GM12891 (cell line): ENCODE measurements around the gene RNU6-1.

Experiments
- DNase-seq: peaks from one replicate; pipeline ENCODE4 v3.0.0; 2011; ENCODE audit warnings: low spot score; ENCODE audit not compliant: insufficient read length
- FAIRE-seq: peaks from 2 replicates; lab custom pipeline; 2011; peaks lifted over from hg19 to GRCh38; lab: Jason Lieb, UNC
- PAX5 ChIP-seq: IDR thresholded peaks from 2 replicates; pipeline ENCODE4 v1.6.1; 2011; ENCODE audit warnings: low read length, moderate library complexity, mild to moderate bottlenecking; ENCODE audit not compliant: insufficient read depth, severe bottlenecking
- POLR2A ChIP-seq: IDR thresholded peaks from 2 replicates; pipeline ENCODE4 v1.6.1; 2011; ENCODE audit warnings: low read depth, low read length, control low read depth
- POLR2AphosphoS5 ChIP-seq: IDR thresholded peaks from 2 replicates; pipeline ENCODE4 v1.6.1; 2011; ENCODE audit warnings: low read depth, low read length, control low read depth
- POU2F2 ChIP-seq: IDR thresholded peaks from 2 replicates; pipeline ENCODE4 v1.6.1; 2011; ENCODE audit warnings: low read depth, mild to moderate bottlenecking, control low read depth, low read length, moderate library complexity
- SPI1 ChIP-seq: IDR thresholded peaks from 2 replicates; pipeline ENCODE4 v1.6.1; 2011; ENCODE audit warnings: low read depth, low read length, control low read depth
- TAF1 ChIP-seq: IDR thresholded peaks from 2 replicates; pipeline ENCODE4 v1.6.1; 2011; ENCODE audit warnings: low read depth, low read length, control low read depth

The RNU6-1 gene

GRCh38 chr15:67805666-67806516, 34.0 kb downstream of the RNU6-1 start:
- DNase-seq (no peak), FAIRE-seq (no peak)
- no peak for TF ChIP-seq PAX5
- no peak for TF ChIP-seq POLR2AphosphoS5
- TF ChIP-seq TAF1, result no peak
- no peak for TF ChIP-seq POU2F2
- TF ChIP-seq SPI1, result no peak
- TF ChIP-seq POLR2A, result no peak

- DNase-seq, result no peak
- no peak for FAIRE-seq
- TF ChIP-seq POU2F2, result no peak
- TF ChIP-seq SPI1, result no peak
- TF ChIP-seq POLR2AphosphoS5, result no peak
- no peak for TF ChIP-seq POLR2A
- no peak for TF ChIP-seq PAX5
- no peak for TF ChIP-seq TAF1
These were observed 34.7 kb downstream of the RNU6-1 start for GRCh38 chr15:67805008-67805665.

- DNase-seq (no peak), FAIRE-seq (no peak)
- TF ChIP-seq SPI1 (no peak), PAX5 (no peak), POU2F2 (no peak), POLR2AphosphoS5 (no peak), POLR2A (no peak), TAF1 (no peak)
These were observed 35.6 kb downstream of the RNU6-1 start for GRCh38 chr15:67803996-67804843.

GRCh38 chr15:67803299-67803698, 36.5 kb downstream of the RNU6-1 start:
- TF ChIP-seq PAX5 (no peak), SPI1 (no peak), TAF1 (no peak), POLR2AphosphoS5 (no peak), POU2F2 (no peak), POLR2A (no peak)
- DNase-seq (no peak), FAIRE-seq (no peak)

- FAIRE-seq, result no peak
These were observed 37.6 kb downstream of the RNU6-1 start for GRCh38 chr15:67801926-67802914.

GRCh38 chr15:67801142-67801541, 38.7 kb downstream of the RNU6-1 start:
- no peak for FAIRE-seq
- no peak for DNase-seq
- TF ChIP-seq PAX5 (no peak), POU2F2 (no peak)

More at GRCh38 chr15:67801926-67802914, 37.6 kb downstream of the RNU6-1 start:
- TF ChIP-seq PAX5 (no peak), POLR2A (no peak), POU2F2 (no peak), POLR2AphosphoS5 (no peak), TAF1 (no peak), SPI1 (no peak)
- no peak for DNase-seq

- TF ChIP-seq TAF1, result no peak
- FAIRE-seq, result no peak
- no peak for DNase-seq
These were observed 40.0 kb downstream of the RNU6-1 start for GRCh38 chr15:67799801-67800205.

GRCh38 chr15:67796196-67797127, 43.4 kb downstream of the RNU6-1 start:
- DNase-seq (no peak), FAIRE-seq (no peak)
- TF ChIP-seq TAF1 (no peak), POLR2AphosphoS5 (no peak)
